Measurements from ENCODE around the gene IL12RB2. TPM values are rescaled to one million over a fixed set of nuclear protein-coding genes. Genes with fewer than 3 reads are reported as not detected.

IL12RB2 gene
- total RNA-seq (2014; rRNA removed; shearing (Covaris generic)) (not detected in 2 replicates), polyA plus RNA-seq (2016; fragmentation: Nextera tagmentation; extraction: Ambion mirVana) (0.06 TPM in 1 of 2 replicates, not detected in the other)

- H3K79me2 ChIP-seq (ENCODE audit: insufficient read depth): no peaks in the 10 kb centered on the region
- peak; percentile 5 for DNase-seq
- H3K9me2 ChIP-seq (ENCODE audit: insufficient read depth): no peaks in the 10 kb centered on the region
- WGBS, 2 experiments (ENCODE audit: low coverage in 1 of 2, low lambda C conversion rate in 2 of 2, missing lambda C conversion rate in 2 of 2): 9 to 11% methylated on average over 34 to 36 of the region's 75 CpGs
- no peak within 1 kb of the TSS for H3K27ac ChIP-seq
- in situ Hi-C loops (cut with MboI): no loop called here
- peak within 1 kb of the TSS; percentile 44 for H3K4me2 ChIP-seq (ENCODE audit: unreplicated experiment)
- TF ChIP-seq EZH2phosphoT487 (IDR thresholded peaks at IDR 0.05; ENCODE audit: insufficient read depth, low read depth) (no peak), EZH2 (IDR thresholded peaks at IDR 0.05; ENCODE audit: insufficient read depth, poor library complexity, severe bottlenecking) (peak; percentile 75)
- H3K9ac ChIP-seq: no peak within 1 kb of the TSS
- H3K27me3 ChIP-seq (replicated peaks; ENCODE audit: insufficient read depth): peaks cover 50% of the 10 kb centered on the region
- no peaks in the 10 kb centered on the region for H3K4me1 ChIP-seq (ENCODE audit: insufficient read depth)
- 0 out of 2 replicates have a peak within 1 kb of the TSS, but pooled peaks have one; percentile 29 for H3K4me3 ChIP-seq
- peak within 1 kb of the TSS; percentile 44; the same call in 1 of the 2 replicates for H2AFZ ChIP-seq
- H3F3A ChIP-seq (ENCODE audit: insufficient read depth): no peaks in the 10 kb centered on the region
- H3K36me3 ChIP-seq (ENCODE audit: low read depth): no peaks in the 10 kb centered on the region
- H4K20me1 ChIP-seq (ENCODE audit: insufficient read depth): no peaks in the 10 kb centered on the region
- H3K9me3 ChIP-seq (ENCODE audit: low read depth): peaks cover 4% of the 10 kb centered on the region
Observed at GRCh38 chr1:67307251-67308060, at the start of gene IL12RB2. Gene IL12RB2 (plus strand): TSS chr1:67307873. CDS start chr1:67320369, 12,496 bp downstream.

GRCh38 chr1:67261680-67262079 is 46.0 kb upstream of the IL12RB2 start:
- Histone ChIP-seq H3K4me2 (ENCODE audit: unreplicated experiment) (no peak overlapping the region), H2AFZ (no peak overlapping the region)
- no peak for DNase-seq

GRCh38 chr1:67262735-67263134 is 44.9 kb upstream of the IL12RB2 start:
- 0 out of 2 replicates have a peak, but pooled peaks cover 7% of the 10 kb centered on the region for H3K27me3 ChIP-seq (replicated peaks; ENCODE audit: insufficient read depth)
- no peaks in the 10 kb centered on the region for H3K9me2 ChIP-seq (ENCODE audit: insufficient read depth)
- H3K36me3 ChIP-seq (ENCODE audit: low read depth): no peaks in the 10 kb centered on the region
- TF ChIP-seq EZH2phosphoT487 (IDR thresholded peaks at IDR 0.05; ENCODE audit: insufficient read depth, low read depth): no peak
- 54 to 60% methylated on average over 5 of the region's 5 CpGs for WGBS, 2 experiments (ENCODE audit: low coverage in 1 of 2, low lambda C conversion rate in 2 of 2, missing lambda C conversion rate in 2 of 2)
- H2AFZ ChIP-seq: no peak overlapping the region
- H3K9ac ChIP-seq: no peak overlapping the region
- H4K20me1 ChIP-seq (ENCODE audit: insufficient read depth): no peaks in the 10 kb centered on the region
- H3F3A ChIP-seq (ENCODE audit: insufficient read depth): no peaks in the 10 kb centered on the region
- in situ Hi-C loops (cut with MboI): no loop called here
- no peak overlapping the region for H3K4me3 ChIP-seq
- DNase-seq: no peak
- H3K9me3 ChIP-seq (ENCODE audit: low read depth): no peaks in the 10 kb centered on the region
- no peak overlapping the region for H3K4me2 ChIP-seq (ENCODE audit: unreplicated experiment)
- H3K27ac ChIP-seq: no peak overlapping the region
- H3K4me1 ChIP-seq (ENCODE audit: insufficient read depth): no peaks in the 10 kb centered on the region
- no peaks in the 10 kb centered on the region for H3K79me2 ChIP-seq (ENCODE audit: insufficient read depth)

More at GRCh38 chr1:67261680-67262079, 46.0 kb upstream of the IL12RB2 start:
- H3K9me3 ChIP-seq (ENCODE audit: low read depth): no peaks in the 10 kb centered on the region
- no peak overlapping the region for H3K27ac ChIP-seq
- in situ Hi-C loops (cut with MboI): no loop called here
- 12% methylated on average over 4 of the region's 4 CpGs for WGBS, 2 experiments (ENCODE audit: low coverage in 1 of 2, low lambda C conversion rate in 2 of 2, missing lambda C conversion rate in 2 of 2)
- H3F3A ChIP-seq (ENCODE audit: insufficient read depth): no peaks in the 10 kb centered on the region
- no peak overlapping the region for H3K4me3 ChIP-seq
- no peaks in the 10 kb centered on the region for H3K9me2 ChIP-seq (ENCODE audit: insufficient read depth)
- H3K27me3 ChIP-seq (replicated peaks; ENCODE audit: insufficient read depth): 0 out of 2 replicates have a peak, but pooled peaks cover 7% of the 10 kb centered on the region
- no peaks in the 10 kb centered on the region for H3K36me3 ChIP-seq (ENCODE audit: low read depth)
- H3K79me2 ChIP-seq (ENCODE audit: insufficient read depth): no peaks in the 10 kb centered on the region
- H3K9ac ChIP-seq: no peak overlapping the region
- H4K20me1 ChIP-seq (ENCODE audit: insufficient read depth): no peaks in the 10 kb centered on the region
- no peak for TF ChIP-seq EZH2phosphoT487 (IDR thresholded peaks at IDR 0.05; ENCODE audit: insufficient read depth, low read depth)
- no peak for TF ChIP-seq EZH2 (IDR thresholded peaks at IDR 0.05; ENCODE audit: insufficient read depth, poor library complexity, severe bottlenecking)
- H3K4me1 ChIP-seq (ENCODE audit: insufficient read depth): no peaks in the 10 kb centered on the region

GRCh38 chr1:67264152-67264551 is 43.5 kb upstream of the IL12RB2 start:
- in situ Hi-C loops (cut with MboI): no loop called here

More at GRCh38 chr1:67264152-67264551, 43.5 kb upstream of the IL12RB2 start:
- Histone ChIP-seq H3K36me3 (ENCODE audit: low read depth) (no peaks in the 10 kb centered on the region), H3K27ac (no peak overlapping the region), H3K9ac (no peak overlapping the region), H3F3A (ENCODE audit: insufficient read depth) (no peaks in the 10 kb centered on the region), H3K9me2 (ENCODE audit: insufficient read depth) (no peaks in the 10 kb centered on the region), H3K4me2 (ENCODE audit: unreplicated experiment) (no peak overlapping the region), H3K9me3 (ENCODE audit: low read depth) (no peaks in the 10 kb centered on the region), H3K4me1 (ENCODE audit: insufficient read depth) (no peaks in the 10 kb centered on the region), H3K27me3 (replicated peaks; ENCODE audit: insufficient read depth) (peaks cover 12% of the 10 kb centered on the region; the same call in 1 of the 2 replicates), H2AFZ (no peak overlapping the region), H3K79me2 (ENCODE audit: insufficient read depth) (no peaks in the 10 kb centered on the region), H4K20me1 (ENCODE audit: insufficient read depth) (no peaks in the 10 kb centered on the region), H3K4me3 (no peak overlapping the region)
- TF ChIP-seq EZH2 (IDR thresholded peaks at IDR 0.05; ENCODE audit: insufficient read depth, poor library complexity, severe bottlenecking) (no peak), EZH2phosphoT487 (IDR thresholded peaks at IDR 0.05; ENCODE audit: insufficient read depth, low read depth) (no peak)
- DNase-seq: no peak
